AG09319 (cell line): Measurements from ENCODE around the gene SPON1.
"Not testable (repeated sequence)": the region's sequence is repeated elsewhere in the genome, so short reads cannot be mapped to it uniquely, and the experiment has no call there.

Experiments used
- DNase-seq: peaks from one replicate; pipeline ENCODE4 v3.0.0-alpha.2; 2010; ENCODE audit warnings: low read depth; ENCODE audit errors: extremely low read depth
- CTCF ChIP-seq: IDR thresholded peaks from 2 replicates; pipeline ENCODE4 v1.5.1; 2011; ENCODE audit warnings: low read depth, mild to moderate bottlenecking, inconsistent platforms, low read length, moderate library complexity

Gene SPON1

GRCh38 chr11:14264966-14265365, 302.4 kb downstream of the SPON1 start:
- no peak for TF ChIP-seq CTCF
- no peak for DNase-seq

- TF ChIP-seq CTCF, result no peak
- DNase-seq, result no peak
Observed at GRCh38 chr11:14266622-14267021, 304.1 kb downstream of the SPON1 start.

GRCh38 chr11:14267861-14268635, 305.5 kb downstream of the SPON1 start:
- TF ChIP-seq CTCF, result no peak
- no peak for DNase-seq

GRCh38 chr11:14269692-14270573, 307.4 kb downstream of the SPON1 start:
- DNase-seq, result no peak
- no peak for TF ChIP-seq CTCF

GRCh38 chr11:14270690-14271542, 308.4 kb downstream of the SPON1 start:
- DNase-seq, result no peak
- TF ChIP-seq CTCF, result no peak

GRCh38 chr11:14273895-14274294, 311.4 kb downstream of the SPON1 start:
- no peak for DNase-seq
- TF ChIP-seq CTCF, result no peak

GRCh38 chr11:14275076-14275475, 312.6 kb downstream of the SPON1 start:
- no peak for TF ChIP-seq CTCF
- DNase-seq, result no peak

- not testable (repeated sequence) for DNase-seq
Observed at GRCh38 chr11:14278869-14279268, 316.3 kb downstream of the SPON1 start.
